HG02642 (cell line): ENCODE data around the gene PCSK4.

Experiments used
- ATAC-seq: cut with Tn5 transposase; IDR thresholded peaks from one replicate; pipeline ENCODE4 v1.9.1; 2021; ENCODE audit warnings: mild to moderate bottlenecking; ENCODE audit not compliant: unreplicated experiment, poor library complexity

Gene PCSK4

DNA sequence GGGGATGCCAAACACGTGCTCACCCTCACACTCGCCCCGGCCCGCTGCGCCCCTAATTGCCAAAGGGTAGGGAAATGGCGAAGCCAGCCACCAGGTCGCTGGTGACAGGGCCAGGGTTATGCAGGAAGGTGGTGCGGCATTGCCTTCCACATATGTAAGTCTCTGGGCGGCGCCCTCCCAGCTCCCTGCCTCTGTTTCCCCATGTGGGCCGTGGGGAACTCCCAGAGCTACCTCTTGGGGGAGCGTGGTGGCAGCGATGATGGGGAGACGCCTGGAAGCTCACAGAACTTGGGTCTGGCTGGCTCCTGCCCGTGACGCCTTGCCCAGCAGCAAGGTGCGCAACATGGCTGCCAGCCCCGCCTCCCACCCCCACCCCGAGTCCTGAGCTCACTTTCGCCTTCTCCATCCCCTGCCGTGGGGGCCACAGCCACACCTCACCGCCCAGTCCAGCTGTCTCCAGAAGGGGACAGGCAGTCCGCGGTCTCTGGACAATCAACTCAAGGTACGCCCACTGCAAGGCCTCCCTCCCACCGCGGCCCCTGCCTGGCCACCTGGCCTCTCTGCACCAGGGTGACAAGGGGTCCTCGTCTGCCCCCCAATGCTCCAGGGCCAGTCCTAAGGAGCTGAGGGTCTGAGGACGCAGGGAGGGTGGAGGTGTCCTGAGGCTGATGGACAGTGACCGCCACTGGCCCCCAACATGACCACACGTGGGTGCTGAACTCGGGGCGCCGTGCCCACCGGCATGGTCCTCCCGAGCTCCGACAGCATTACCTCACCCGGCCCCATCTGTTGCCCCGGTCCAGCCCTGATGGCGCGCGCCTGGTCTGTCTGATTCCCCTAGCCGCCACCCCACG is 17.7 kb downstream of the PCSK4 start:
- no peak for ATAC-seq

DNA sequence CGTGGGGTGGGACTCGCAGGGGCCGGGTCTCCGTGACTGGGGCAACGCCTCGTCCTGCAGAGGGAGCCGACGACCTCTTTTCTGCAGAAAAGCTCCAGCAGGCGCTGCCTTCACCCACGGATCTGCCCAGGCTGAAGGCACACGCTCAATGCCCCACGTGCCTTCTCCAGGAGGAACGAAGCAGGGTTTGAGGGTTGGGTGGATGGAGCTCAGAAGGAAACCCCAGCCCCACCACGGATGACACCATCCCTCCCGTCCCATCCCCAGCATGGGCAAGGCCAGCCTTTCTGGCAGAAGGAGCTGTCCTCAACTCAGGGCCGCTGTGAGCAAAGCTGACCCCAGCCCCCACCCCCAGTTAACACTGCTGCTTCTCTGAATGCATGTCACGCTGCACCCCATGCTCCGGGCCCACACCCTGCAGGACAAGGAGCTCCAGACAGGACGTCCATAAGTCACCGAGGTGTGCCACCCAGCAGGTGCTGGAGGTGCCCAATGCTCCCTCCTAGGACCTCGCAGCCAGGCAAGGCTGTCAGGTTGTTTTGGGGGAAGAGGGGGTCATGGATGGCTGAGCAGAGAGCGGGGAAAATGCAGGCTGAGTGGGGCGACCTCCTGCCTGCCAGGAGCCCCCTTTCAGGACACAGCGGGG is 18.5 kb downstream of the PCSK4 start:
- no peak for ATAC-seq

DNA sequence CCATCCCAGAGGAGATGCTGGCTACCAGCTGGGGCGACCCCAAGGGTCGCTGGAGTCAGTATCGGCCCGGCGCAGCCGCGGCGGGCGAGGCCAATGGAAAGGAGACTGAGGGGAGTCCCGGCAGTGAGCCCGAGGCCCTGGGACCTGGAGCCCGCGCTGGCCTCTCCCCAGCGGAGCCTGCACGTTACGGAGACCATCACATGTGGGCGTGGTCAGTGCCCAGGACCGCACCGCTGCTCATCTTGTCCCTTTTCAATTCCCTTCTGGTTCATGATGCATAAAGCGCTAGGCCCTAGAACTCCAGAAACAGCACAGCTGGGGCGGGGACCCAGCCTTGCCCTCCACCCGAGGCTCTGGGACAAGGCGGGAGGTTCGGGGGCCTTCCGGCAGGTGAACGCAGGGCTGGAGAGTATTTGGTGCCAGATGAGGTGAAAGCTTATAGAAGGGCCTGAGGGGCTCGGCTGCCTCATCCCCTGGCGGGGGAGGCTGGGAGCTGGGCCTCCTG is 19.1 kb downstream of the PCSK4 start:
- no peak for ATAC-seq

DNA sequence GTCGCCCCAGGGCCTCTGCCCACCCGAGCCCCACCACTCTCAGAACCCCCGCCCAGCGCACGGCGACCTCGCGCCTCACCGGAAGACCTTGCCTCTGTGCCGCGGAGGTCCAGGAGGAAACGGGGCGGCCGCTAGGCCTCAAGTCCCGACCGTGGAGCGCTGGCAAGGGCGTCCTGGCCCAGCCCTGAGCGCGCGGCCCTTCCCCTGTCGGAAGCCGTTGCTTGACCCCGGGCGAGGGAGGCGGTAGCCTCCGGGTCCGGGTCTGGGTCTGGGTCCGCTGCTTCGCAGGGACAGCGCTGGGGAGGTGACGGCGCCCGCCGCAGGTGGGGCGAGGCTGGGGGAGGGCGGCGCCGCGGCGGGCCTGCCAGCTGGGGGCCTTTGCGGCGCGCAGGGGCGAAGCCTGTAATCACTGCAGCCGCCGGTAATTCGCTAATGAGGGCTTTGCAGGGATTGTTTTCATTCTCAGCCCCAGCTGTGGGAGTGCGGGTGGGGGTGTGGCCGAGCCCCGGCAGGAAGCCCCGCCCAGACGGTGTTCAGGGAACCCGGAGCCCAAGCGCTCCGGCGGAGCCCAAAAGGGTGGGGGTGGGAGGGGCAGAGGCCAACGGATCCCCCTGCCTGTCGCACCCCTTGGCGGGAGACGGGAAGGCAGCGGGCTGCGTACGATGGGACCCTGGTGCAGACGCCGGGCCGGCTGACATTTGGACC is 19.7 kb downstream of the PCSK4 start:
- no peak for ATAC-seq

DNA sequence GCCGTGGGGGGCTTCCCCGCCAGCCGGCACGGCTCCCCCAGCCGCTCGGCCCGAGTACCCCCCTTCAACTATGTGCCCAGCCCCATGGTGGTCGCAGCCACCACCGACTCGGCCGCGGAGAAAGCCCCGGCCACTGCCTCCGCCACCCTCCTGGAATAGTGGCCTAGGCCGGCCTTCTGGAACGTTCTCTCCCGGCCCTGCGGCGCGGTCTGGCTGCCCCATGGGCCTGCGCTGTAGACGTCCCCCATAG is 20.2 kb downstream of the PCSK4 start:
- ATAC-seq, result no peak

DNA sequence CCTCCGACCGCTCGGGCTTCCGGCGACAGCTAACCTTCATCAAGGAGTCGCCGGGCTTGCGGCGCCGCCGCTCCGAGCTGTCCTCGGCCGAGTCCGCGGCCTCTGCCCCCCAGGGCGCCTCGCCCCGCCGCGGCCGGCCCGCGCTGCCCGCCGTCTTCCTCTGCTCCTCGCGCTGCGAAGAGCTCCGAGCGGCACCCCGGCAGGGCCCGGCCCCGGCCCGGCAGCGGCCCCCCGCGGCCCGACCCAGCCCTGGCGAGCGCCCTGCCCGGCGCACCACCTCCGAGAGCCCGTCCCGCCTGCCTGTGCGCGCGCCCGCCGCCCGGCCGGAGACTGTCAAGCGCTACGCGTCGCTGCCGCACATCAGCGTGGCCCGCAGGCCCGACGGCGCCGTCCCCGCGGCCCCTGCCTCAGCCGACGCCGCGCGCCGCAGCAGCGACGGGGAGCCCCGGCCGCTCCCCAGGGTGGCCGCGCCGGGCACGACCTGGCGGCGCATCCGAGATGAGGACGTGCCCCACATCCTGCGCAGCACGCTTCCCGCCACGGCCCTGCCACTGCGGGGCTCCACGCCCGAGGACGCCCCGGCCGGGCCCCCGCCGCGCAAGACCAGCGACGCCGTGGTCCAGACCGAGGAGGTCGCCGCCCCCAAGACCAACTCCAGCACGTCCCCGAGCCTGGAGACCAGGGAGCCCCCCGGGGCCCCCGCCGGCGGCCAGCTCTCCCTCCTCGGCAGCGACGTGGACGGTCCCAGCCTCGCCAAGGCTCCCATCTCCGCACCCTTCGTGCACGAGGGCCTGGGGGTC is 20.7 kb downstream of the PCSK4 start:
- no peak for ATAC-seq

DNA sequence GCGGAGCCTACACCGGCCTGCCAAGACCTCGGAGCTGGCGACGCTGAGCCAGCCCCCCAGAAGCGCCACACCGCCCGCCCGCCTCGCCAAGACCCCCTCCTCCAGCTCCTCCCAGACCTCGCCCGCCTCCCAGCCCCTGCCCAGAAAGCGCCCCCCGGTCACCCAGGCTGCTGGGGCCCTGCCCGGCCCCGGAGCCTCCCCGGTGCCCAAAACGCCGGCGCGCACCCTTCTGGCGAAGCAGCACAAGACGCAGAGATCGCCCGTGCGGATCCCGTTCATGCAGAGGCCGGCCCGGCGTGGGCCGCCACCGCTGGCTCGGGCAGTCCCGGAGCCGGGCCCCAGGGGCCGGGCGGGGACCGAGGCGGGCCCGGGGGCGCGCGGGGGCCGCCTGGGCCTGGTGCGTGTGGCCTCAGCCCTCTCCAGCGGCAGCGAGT is 21.3 kb downstream of the PCSK4 start:
- no peak for ATAC-seq

DNA sequence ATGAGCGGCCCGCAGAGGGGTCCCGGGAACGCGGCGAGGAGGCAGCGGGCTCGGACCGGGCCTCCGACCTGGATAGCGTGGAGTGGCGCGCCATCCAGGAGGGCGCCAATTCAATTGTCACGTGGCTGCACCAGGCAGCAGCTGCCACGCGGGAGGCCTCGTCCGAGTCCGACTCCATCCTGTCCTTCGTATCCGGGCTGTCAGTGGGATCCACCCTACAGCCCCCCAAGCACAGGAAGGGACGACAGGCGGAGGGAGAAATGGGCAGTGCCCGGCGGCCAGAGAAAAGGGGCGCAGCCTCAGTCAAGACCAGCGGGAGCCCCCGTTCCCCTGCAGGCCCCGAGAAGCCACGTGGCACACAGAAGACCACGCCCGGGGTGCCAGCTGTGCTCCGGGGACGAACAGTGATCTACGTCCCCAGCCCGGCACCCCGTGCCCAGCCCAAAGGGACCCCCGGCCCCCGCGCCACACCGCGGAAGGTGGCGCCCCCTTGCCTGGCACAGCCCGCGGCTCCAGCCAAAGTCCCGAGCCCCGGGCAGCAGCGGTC is 21.8 kb downstream of the PCSK4 start:
- ATAC-seq, result no peak

DNA sequence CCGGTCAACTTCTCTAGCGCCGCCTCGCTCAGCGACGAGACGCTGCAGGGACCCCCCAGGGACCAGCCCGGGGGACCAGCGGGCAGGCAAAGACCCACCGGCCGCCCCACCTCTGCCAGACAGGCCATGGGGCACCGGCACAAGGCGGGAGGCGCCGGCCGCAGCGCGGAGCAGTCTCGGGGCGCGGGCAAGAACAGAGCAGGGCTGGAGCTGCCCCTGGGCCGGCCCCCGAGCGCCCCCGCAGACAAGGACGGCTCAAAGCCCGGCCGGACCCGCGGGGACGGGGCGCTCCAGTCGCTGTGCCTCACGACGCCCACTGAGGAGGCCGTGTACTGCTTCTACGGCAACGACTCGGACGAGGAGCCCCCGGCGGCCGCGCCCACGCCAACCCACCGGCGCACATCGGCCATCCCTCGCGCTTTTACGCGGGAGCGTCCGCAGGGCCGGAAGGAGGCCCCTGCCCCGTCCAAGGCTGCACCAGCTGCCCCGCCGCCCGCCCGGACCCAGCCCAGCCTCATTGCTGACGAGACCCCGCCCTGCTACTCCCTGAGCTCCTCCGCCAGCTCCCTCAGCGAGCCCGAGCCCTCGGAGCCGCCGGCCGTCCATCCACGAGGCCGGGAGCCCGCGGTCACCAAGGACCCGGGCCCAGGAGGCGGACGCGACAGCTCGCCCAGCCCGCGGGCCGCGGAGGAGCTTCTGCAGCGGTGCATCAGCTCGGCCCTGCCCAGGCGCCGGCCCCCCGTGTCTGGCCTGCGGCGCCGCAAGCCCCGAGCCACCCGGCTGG is 22.5 kb downstream of the PCSK4 start:
- no peak for ATAC-seq

DNA sequence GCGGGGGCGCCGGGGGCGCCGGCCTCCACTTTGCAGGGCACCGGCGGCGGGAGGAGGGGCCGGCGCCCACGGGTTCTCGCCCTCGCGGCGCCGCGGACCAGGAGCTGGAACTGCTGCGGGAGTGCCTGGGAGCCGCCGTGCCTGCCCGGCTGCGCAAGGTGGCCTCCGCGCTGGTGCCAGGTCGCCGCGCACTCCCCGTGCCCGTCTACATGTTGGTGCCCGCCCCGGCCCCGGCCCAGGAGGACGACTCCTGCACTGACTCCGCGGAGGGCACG is 23.0 kb downstream of the PCSK4 start:
- no peak for ATAC-seq

DNA sequence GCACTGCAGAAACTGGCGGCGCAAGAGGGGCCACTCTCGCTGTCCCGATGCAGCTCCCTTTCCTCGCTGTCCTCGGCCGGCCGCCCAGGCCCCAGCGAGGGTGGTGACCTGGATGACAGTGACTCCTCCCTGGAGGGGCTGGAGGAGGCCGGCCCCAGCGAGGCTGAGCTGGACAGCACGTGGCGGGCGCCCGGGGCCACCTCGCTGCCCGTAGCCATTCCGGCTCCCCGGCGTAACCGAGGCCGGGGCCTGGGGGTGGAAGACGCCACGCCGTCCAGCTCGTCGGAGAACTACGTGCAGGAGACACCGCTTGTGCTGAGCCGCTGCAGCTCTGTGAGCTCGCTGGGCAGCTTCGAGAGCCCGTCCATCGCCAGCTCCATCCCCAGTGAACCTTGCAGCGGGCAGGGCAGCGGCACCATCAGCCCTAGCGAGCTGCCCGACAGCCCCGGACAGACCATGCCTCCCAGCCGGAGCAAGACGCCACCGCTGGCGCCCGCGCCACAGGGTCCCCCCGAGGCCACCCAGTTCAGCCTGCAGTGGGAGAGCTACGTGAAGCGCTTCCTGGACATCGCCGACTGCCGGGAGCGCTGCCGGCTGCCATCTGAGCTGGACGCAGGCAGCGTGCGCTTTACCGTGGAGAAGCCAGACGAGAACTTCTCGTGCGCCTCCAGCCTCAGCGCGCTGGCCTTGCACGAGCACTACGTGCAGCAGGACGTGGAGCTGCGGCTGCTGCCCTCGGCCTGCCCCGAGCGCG is 23.5 kb downstream of the PCSK4 start:
- no peak for ATAC-seq

DNA sequence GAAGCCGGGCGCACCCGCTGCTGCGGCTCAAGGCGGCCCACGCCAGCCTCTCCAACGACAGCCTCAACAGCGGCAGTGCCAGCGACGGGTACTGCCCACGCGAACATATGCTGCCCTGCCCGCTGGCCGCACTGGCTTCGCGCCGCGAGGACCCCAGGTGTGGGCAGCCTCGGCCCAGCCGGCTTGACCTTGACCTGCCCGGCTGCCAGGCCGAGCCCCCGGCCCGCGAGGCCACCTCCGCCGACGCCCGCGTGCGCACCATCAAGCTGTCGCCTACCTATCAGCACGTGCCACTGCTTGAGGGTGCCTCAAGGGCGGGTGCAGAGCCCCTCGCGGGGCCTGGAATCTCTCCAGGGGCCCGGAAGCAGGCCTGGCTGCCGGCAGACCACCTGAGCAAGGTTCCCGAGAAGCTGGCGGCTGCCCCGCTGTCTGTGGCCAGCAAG is 24.1 kb downstream of the PCSK4 start:
- no peak for ATAC-seq

DNA sequence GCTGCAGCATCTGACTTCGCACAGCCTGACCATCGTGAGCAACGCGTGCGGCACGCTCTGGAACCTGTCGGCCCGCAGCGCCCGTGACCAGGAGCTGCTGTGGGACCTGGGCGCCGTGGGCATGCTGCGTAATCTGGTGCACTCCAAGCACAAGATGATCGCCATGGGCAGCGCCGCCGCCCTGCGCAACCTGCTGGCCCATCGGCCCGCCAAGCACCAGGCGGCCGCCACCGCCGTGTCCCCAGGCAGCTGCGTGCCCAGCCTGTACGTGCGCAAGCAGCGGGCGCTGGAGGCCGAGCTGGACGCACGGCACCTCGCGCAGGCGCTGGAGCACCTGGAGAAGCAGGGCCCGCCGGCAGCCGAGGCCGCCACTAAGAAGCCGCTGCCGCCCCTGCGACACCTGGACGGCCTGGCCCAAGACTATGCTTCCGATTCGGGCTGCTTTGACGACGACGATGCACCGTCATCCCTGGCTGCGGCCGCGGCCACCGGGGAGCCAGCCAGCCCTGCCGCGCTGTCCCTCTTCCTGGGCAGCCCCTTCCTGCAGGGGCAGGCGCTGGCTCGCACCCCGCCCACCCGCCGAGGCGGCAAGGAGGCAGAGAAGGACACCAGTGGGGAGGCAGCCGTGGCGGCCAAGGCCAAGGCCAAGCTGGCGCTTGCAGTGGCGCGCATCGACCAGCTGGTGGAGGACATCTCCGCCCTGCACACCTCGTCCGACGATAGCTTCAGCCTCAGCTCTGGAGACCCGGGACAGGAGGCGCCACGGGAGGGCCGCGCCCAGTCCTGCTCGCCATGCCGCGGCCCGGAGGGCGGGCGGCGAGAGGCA is 24.7 kb downstream of the PCSK4 start:
- no peak for ATAC-seq

DNA sequence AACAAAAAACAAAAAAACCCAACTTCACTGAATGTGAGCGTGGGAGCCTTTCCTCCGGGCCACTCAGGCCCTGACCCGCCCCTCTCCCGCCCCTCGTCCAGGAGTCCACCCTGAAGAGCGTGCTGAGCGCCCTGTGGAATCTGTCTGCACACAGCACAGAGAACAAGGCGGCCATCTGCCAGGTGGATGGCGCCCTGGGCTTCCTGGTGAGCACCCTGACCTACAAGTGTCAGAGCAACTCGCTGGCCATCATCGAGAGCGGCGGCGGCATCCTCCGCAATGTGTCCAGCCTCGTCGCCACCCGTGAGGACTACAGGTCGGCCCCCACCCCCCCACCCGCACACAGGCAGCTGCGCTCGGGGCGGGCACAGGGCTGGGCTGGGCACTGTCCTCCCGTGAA is 28.3 kb downstream of the PCSK4 start:
- no peak for ATAC-seq

DNA sequence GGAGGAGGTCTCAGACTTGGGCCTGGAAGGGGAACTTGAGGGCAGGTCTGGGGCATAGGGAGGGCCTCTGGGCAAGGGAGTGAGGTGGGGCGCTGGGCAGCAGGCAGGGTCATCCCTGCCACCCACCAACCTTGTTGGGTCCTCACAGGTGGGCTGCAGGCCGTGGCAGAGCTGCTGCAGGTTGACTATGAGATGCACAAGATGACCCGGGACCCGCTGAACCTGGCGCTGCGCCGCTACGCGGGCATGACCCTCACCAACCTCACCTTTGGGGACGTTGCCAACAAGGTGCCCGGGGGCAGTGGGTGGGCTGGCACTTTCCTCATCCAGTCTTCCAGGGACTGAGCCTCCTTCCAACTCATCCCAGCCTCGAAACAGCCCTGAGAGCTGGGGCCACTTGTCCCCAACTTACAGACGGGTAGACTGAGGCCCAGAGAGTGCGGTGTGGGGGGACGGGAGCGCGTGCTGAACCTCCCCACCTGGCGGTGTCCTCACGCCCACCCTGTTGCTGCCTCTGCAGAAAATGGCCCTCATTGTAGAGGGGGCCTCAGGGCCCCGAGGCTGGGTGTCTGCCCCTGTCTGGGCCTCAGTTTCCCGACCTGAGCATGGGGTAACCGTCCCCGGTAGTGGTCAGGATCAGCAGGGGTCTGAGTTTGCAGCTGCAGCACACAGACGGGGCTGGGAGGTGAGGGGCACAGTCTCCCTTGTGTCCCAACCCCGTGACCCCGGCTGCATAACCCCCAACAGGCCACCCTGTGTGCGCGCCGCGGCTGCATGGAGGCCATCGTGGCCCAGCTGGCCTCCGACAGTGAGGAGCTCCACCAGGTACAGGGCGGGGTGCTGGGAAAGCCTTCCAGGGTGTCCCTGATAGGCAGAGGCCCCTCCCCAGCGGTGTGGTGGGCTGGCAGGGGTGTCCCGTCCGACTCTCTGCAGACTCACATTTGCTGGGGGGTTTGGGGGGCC is 29.8 kb downstream of the PCSK4 start:
- no peak for ATAC-seq

DNA sequence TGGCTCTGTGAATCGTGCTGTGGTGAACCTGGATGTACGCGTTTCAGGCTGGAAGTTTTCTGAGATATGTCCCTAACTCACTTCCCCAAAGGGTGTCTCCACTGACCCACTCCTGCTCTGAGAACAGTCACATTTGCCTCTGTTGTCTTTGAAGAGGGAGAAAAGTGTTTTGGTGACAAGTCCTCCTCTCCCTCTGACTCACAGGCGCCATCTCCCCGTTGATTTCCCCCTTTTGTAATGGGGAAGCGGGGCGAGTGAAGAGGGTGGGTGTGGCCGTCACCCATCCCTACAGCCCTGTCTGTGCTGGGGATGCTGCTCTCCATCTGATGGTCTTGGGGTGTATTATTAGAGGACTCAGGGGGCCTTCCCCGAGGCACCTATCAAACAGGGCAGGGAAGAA is 30.7 kb downstream of the PCSK4 start:
- no peak for ATAC-seq

DNA sequence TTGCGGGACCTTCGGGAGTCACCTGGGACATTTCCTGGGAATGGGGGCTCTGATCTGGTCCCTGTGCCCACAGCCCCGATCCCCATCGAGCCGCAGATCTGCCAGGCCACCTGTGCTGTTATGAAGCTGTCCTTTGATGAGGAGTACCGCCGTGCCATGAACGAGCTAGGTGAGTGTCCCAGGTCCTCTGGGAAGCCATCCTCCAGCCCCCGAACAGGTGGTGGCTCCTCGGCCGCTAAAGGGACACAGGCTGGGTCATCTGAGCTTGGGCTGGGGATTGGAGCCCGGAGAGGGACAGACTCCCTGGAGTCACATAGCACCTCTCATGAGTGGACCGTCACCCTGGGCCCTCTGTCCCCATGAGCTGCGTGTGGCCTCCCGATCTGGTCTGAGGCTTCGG is 32.3 kb downstream of the PCSK4 start:
- ATAC-seq, result no peak
